Activated CD4-positive, alpha-beta T cell treated with anti-CD3 and anti-CD28 coated beads, Interleukin-2, amount 50 U/mL, for 4 hours (primary cell): ENCODE data around the gene SYNGR4.

Experiments used
- DNase-seq, 2 experiments: peaks; one replicate each; pipeline ENCODE4 v3.0.0-alpha.2; 2020

SYNGR4 gene

GRCh38 chr19:48398375-48399235 lies 34.4 kb downstream of the SYNGR4 start:
- DNase-seq, result peak; percentile 72 to 73

GRCh38 chr19:48400018-48400742 lies 36.0 kb downstream of the SYNGR4 start:
- DNase-seq, result no peak

GRCh38 chr19:48401287-48401686 lies 37.1 kb downstream of the SYNGR4 start:
- no peak for DNase-seq

- DNase-seq, result peak in 1 of 2 experiments; percentile 19
Observed at GRCh38 chr19:48403606-48404005, 39.4 kb downstream of the SYNGR4 start.

GRCh38 chr19:48405010-48405659 lies 41.0 kb downstream of the SYNGR4 start:
- no peak for DNase-seq

- no peak for DNase-seq
Observed at GRCh38 chr19:48405850-48406249, 41.7 kb downstream of the SYNGR4 start.

- no peak for DNase-seq
Observed at GRCh38 chr19:48413879-48414587, 49.9 kb downstream of the SYNGR4 start.

- peak; percentile 62 to 63 for DNase-seq
Observed at GRCh38 chr19:48415395-48415794, 51.2 kb downstream of the SYNGR4 start.

- DNase-seq, result no peak
Observed at GRCh38 chr19:48415806-48416221, 51.6 kb downstream of the SYNGR4 start.

- no peak for DNase-seq
Observed at GRCh38 chr19:48417421-48417820, 53.3 kb downstream of the SYNGR4 start.

- no peak for DNase-seq
Observed at GRCh38 chr19:48418317-48419064, 54.3 kb downstream of the SYNGR4 start.

- DNase-seq, result peak; percentile 57
Observed at GRCh38 chr19:48419158-48419920, 55.2 kb downstream of the SYNGR4 start.

- DNase-seq, result no peak
Observed at GRCh38 chr19:48421548-48421947, 57.4 kb downstream of the SYNGR4 start.

GRCh38 chr19:48424694-48425219 lies 60.6 kb downstream of the SYNGR4 start:
- DNase-seq, result no peak
